Measurements from ENCODE around the gene CNTNAP2.

Gene CNTNAP2

DNA sequence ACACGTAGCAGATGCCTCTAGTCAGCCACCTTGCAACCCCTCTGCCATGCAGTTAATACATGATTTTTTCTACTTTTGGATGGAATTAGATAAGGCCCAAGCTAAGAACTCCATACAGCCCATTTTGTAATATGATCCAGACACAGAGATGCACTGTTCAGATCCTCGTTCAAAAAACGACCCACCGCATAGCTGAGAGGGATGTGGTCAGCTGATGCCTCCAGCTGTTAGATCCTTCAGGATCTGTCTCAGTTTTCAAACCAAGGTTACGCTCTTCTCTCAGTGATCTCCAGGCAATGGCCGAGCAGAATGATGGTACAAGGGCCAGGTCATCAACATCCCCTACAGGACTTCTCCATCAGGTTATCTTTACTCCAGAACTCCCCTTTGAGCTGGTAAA is 1592.3 kb downstream of the CNTNAP2 start (continued):
- no peak for TF ChIP-seq ZNF518A (tag by site-specific recombination; conservative IDR thresholded peaks at IDR 0.05; ENCODE audit: low read depth)
- no peak for TF ChIP-seq SCRT1 (tag by site-specific recombination; IDR thresholded peaks at IDR 0.05; ENCODE audit: borderline replicate concordance)

DNA sequence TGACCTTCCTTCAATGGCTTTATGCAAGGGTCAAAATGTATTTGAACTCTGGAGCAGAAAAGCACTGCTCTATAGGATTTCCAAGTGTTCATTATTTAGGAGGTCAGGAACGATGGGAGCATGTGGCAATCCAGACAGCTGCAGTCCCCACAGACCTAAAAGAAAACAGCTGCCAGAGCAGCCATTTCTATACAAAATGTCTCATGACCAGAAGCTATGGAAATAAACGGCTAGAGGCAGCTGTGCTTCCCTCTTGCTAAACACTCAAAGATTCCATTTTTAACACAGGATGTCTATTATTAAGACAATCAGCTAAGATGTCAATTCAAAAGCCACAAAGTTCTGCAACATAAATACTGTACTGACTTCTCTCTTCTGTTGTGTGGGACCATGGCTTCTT is 1594.8 kb downstream of the CNTNAP2 start:
- CTCF ChIA-PET = interaction anchor here (0.6 kb wide), 1 partner anchor 450 kb away, joined by 5 read pairs; no protein-coding TSS in a partner anchor
- Histone ChIP-seq H3K36me3 (ENCODE audit: control insufficient read depth in 2 of 2, insufficient read depth in 1 of 2, low read length in 2 of 2) (no peaks in the 10 kb centered on the region), H3K9me3 (ENCODE audit: control insufficient read depth, insufficient read depth, low read depth, low read length) (no peaks in the 10 kb centered on the region), H3K27ac (ENCODE audit: extremely low read depth, low read depth, low read length) (no peak overlapping the region), H3K4me1 (ENCODE audit: control insufficient read depth, insufficient read depth, low read length) (no peaks in the 10 kb centered on the region), H3K4me3 (ENCODE audit: low read depth, low read length) (no peak overlapping the region)
- POLR2A ChIA-PET = no interaction called here
- no peak for TF ChIP-seq ZNF26 (tag by site-specific recombination; IDR thresholded peaks at IDR 0.05)
- TF ChIP-seq ZEB2 (tag by site-specific recombination; IDR thresholded peaks at IDR 0.05) = no peak
- TF ChIP-seq SCRT1 (tag by site-specific recombination; IDR thresholded peaks at IDR 0.05; ENCODE audit: borderline replicate concordance) = no peak
- no peak for TF ChIP-seq ZNF311 (tag by site-specific recombination; IDR thresholded peaks at IDR 0.05; ENCODE audit: borderline replicate concordance)
- TF ChIP-seq GLI4 (tag by site-specific recombination; IDR thresholded peaks at IDR 0.05) = no peak

DNA sequence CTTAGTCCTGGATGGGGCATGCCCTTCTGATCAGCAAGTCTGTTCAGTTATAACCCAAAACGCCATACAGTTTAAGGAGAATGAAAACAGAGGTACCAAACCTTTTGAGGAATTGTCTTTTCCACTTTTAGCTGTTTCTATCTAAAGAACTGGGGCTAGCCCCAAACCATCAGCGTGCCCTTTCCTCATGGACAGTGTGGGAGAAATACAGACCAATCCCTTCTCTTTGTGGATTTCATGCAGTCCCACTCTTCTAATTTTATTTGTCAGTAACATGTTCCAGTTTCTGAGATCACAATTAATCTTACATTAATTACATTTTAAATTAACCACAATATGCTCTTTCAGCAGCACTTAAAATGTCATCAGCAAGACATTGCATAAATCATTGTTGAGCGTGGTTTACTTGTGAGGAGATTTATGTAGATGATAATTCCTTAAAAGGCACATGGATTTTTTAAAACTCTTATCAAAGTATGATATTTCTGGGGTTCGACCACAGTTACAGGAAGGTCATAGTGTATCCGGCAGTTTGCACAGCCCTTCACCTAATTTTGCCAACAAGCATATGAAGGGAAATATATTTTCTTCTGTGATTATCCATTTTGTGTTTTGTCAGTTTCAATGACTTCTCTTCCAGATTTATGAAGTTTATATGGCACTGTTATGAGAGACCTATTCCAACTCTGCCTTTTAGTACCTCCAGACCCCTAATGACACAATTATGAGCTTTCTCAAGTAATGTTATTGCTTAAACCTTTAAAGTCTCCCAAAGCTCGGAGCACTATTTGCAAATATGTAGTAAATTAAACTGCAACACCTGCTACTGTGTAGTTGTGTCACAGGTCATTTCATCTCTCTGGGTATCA is 1605.6 kb downstream of the CNTNAP2 start:
- CTCF ChIA-PET = no interaction called here

GRCh38 chr7:147723536-147723935 is 1606.9 kb downstream of the CNTNAP2 start:
- TF ChIP-seq ZBTB7A (tag by site-specific recombination; IDR thresholded peaks at IDR 0.05; ENCODE audit: low read depth) (no peak), ZNF837 (tag by site-specific recombination; IDR thresholded peaks at IDR 0.05) (no peak), ZNF626 (tag by site-specific recombination; IDR thresholded peaks at IDR 0.05) (no peak), ZFP69B (tag by site-specific recombination; IDR thresholded peaks at IDR 0.05) (no peak), ZBTB8A (tag by site-specific recombination; IDR thresholded peaks at IDR 0.05) (no peak), ZNF658 (tag by site-specific recombination; IDR thresholded peaks at IDR 0.05) (no peak)
- TF ChIP-seq, protein P1, sequence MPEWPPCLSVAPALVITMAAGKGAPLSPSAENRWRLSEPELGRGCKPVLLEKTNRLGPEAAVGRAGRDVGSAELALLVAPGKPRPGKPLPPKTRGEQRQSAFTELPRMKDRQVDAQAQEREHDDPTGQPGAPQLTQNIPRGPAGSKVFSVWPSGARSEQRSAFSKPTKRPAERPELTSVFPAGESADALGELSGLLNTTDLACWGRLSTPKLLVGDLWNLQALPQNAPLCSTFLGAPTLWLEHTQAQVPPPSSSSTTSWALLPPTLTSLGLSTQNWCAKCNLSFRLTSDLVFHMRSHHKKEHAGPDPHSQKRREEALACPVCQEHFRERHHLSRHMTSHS (tag by site-specific recombination; IDR thresholded peaks at IDR 0.05) = no peak
- TF ChIP-seq, protein P2, sequence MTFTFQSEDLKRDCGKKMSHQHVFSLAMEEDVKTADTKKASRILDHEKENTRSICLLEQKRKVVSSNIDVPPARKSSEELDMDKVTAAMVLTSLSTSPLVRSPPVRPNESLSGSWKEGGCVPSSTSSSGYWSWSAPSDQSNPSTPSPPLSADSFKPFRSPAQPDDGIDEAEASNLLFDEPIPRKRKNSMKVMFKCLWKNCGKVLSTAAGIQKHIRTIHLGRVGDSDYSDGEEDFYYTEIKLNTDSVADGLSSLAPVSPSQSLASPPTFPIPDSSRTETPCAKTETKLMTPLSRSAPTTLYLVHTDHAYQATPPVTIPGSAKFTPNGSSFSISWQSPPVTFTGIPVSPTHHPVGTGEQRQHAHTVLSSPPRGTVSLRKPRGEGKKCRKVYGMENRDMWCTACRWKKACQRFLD (tag by site-specific recombination; IDR thresholded peaks at IDR 0.05) = no peak
- H3K4me1 ChIP-seq (ENCODE audit: control insufficient read depth, insufficient read depth, low read length) = no peaks in the 10 kb centered on the region
- CTCF ChIA-PET = no interaction called here
- H3K4me3 ChIP-seq (ENCODE audit: low read depth, low read length) = no peak overlapping the region
- POLR2A ChIA-PET = no interaction called here
- no peaks in the 10 kb centered on the region for H3K36me3 ChIP-seq (ENCODE audit: control insufficient read depth in 2 of 2, insufficient read depth in 1 of 2, low read length in 2 of 2)
- no peaks in the 10 kb centered on the region for H3K9me3 ChIP-seq (ENCODE audit: control insufficient read depth, insufficient read depth, low read depth, low read length)
- no peak overlapping the region for H3K27ac ChIP-seq (ENCODE audit: extremely low read depth, low read depth, low read length)

More for the DNA sequence above, 1605.6 kb downstream of the CNTNAP2 start:
- POLR2A ChIA-PET = no interaction called here
- no peak overlapping the region for H3K27ac ChIP-seq (ENCODE audit: extremely low read depth, low read depth, low read length)
- no peaks in the 10 kb centered on the region for H3K4me1 ChIP-seq (ENCODE audit: control insufficient read depth, insufficient read depth, low read length)
- no peaks in the 10 kb centered on the region for H3K9me3 ChIP-seq (ENCODE audit: control insufficient read depth, insufficient read depth, low read depth, low read length)
- TF ChIP-seq, protein P2 (tag by site-specific recombination; IDR thresholded peaks at IDR 0.05) = no peak
- no peak overlapping the region for H3K4me3 ChIP-seq (ENCODE audit: low read depth, low read length)
- no peaks in the 10 kb centered on the region for H3K36me3 ChIP-seq (ENCODE audit: control insufficient read depth in 2 of 2, insufficient read depth in 1 of 2, low read length in 2 of 2)
